H9 (cell line): ENCODE data around the gene CLEC10A. TPM values are rescaled to one million over a fixed set of nuclear protein-coding genes. Genes with fewer than 3 reads are reported as not detected.

ENCODE experiments used
- DNase-seq: peaks from one replicate; pipeline ENCODE4 v3.0.0-alpha.2; 2017
- H2AFZ ChIP-seq: one replicate; pipeline ENCODE4 v1.6.1; 2013; ENCODE audit warnings: mild to moderate bottlenecking, low read length, control low read depth, moderate library complexity
- H2AK5ac ChIP-seq: 2 replicates; pipeline ENCODE4 v1.6.1; 2013; ENCODE audit warnings: low read length, control low read depth, mixed read lengths; ENCODE audit not compliant: insufficient read length
- H2BK120ac ChIP-seq: one replicate; pipeline ENCODE4 v1.6.1; 2013; ENCODE audit warnings: low read depth, mild to moderate bottlenecking, low read length, control low read depth, inconsistent platforms; ENCODE audit not compliant: poor library complexity, severe bottlenecking
- H2BK12ac ChIP-seq: 2 replicates; pipeline ENCODE4 v1.6.1; 2013; ENCODE audit warnings: low read length, control low read depth, mixed read lengths, low read depth; ENCODE audit not compliant: insufficient read length
- H2BK15ac ChIP-seq: 2 replicates; pipeline ENCODE4 v1.6.1; 2013; ENCODE audit warnings: low read depth, low read length, control low read depth
- H2BK20ac ChIP-seq: one replicate; pipeline ENCODE4 v1.6.1; 2013; ENCODE audit warnings: low read depth, mild to moderate bottlenecking, low read length, control low read depth, inconsistent platforms; ENCODE audit not compliant: poor library complexity, severe bottlenecking
- H2BK5ac ChIP-seq: 2 replicates; pipeline ENCODE4 v1.6.1; 2013; ENCODE audit warnings: low read length, control low read depth, mixed read lengths; ENCODE audit not compliant: insufficient read length
- H3K14ac ChIP-seq: 2 replicates; pipeline ENCODE4 v1.6.1; 2013; ENCODE audit warnings: low read length, control low read depth; ENCODE audit not compliant: insufficient read depth
- H3K18ac ChIP-seq: 2 replicates; pipeline ENCODE4 v1.6.1; 2013; ENCODE audit warnings: low read depth, mild to moderate bottlenecking, mixed read lengths, low read length, control low read depth; ENCODE audit not compliant: insufficient read length
- H3K23ac ChIP-seq: 2 replicates; pipeline ENCODE4 v1.6.1; 2013; ENCODE audit warnings: low read length, control low read depth, mixed read lengths, low read depth; ENCODE audit not compliant: insufficient read length
- H3K23me2 ChIP-seq: 2 replicates; pipeline ENCODE4 v1.6.1; 2013; ENCODE audit warnings: low read depth, mild to moderate bottlenecking, mixed read lengths, low read length, control low read depth; ENCODE audit not compliant: insufficient read length, poor library complexity, severe bottlenecking
- H3K27ac ChIP-seq: 2 replicates; pipeline ENCODE4 v1.5.1; 2013; ENCODE audit warnings: low read length, control low read depth, mixed read lengths, low read depth; ENCODE audit not compliant: insufficient read length
- H3K27me3 ChIP-seq: 2 replicates; pipeline ENCODE4 v1.6.1; 2013; ENCODE audit warnings: low read length, control low read depth, inconsistent platforms; ENCODE audit not compliant: insufficient read depth
- H3K4ac ChIP-seq: 2 replicates; pipeline ENCODE4 v1.6.1; 2013; ENCODE audit warnings: low read depth, mild to moderate bottlenecking, control low read depth, inconsistent platforms, low read length, moderate library complexity
- H3K4me1 ChIP-seq: 2 replicates; pipeline ENCODE4 v1.6.1; 2013; ENCODE audit warnings: low read length, control low read depth, inconsistent platforms; ENCODE audit not compliant: insufficient read depth
- H3K4me2 ChIP-seq: 2 replicates; pipeline ENCODE4 v1.6.1; 2013; ENCODE audit warnings: low read length, control low read depth, mixed read lengths; ENCODE audit not compliant: insufficient read length, insufficient read depth
- H3K56ac ChIP-seq: 2 replicates; pipeline ENCODE4 v1.6.1; 2013; ENCODE audit warnings: low read depth, mild to moderate bottlenecking, mixed read lengths, low read length, control low read depth; ENCODE audit not compliant: insufficient read length
- H3K79me1 ChIP-seq: 2 replicates; pipeline ENCODE4 v1.6.1; 2013; ENCODE audit warnings: low read depth, mild to moderate bottlenecking, moderate library complexity, low read length, control low read depth, inconsistent platforms; ENCODE audit not compliant: insufficient read depth, poor library complexity, severe bottlenecking
- H3K79me2 ChIP-seq: 2 replicates; pipeline ENCODE4 v1.6.1; 2013; ENCODE audit warnings: low read length, control low read depth, inconsistent platforms; ENCODE audit not compliant: insufficient read depth
- H3K9ac ChIP-seq: 2 replicates; pipeline ENCODE4 v1.6.1; 2013; ENCODE audit warnings: low read length, control low read depth, mixed read lengths; ENCODE audit not compliant: insufficient read length; ENCODE audit errors: extremely low read depth
- H3K9me3 ChIP-seq: one replicate; pipeline ENCODE4 v1.6.1; 2013; ENCODE audit warnings: low read depth, low read length, inconsistent platforms; ENCODE audit not compliant: control insufficient read depth
- H3T11ph ChIP-seq: one replicate; pipeline ENCODE4 v1.6.1; 2013; ENCODE audit warnings: mild to moderate bottlenecking, low read length, control low read depth, inconsistent platforms
- H4K20me1 ChIP-seq: one replicate; pipeline ENCODE4 v1.6.1; 2013; ENCODE audit not compliant: control insufficient read depth, insufficient read length, insufficient read depth
- H4K5ac ChIP-seq: 2 replicates; pipeline ENCODE4 v1.6.1; 2013; ENCODE audit warnings: low read depth, mild to moderate bottlenecking, mixed read lengths, low read length, control low read depth; ENCODE audit not compliant: insufficient read length
- H4K8ac ChIP-seq: replicated peaks from 2 replicates; pipeline ENCODE4 v1.6.1; 2013; ENCODE audit warnings: low read length, control low read depth, mixed read lengths, low read depth; ENCODE audit not compliant: insufficient read length
- H4K91ac ChIP-seq: 2 replicates; pipeline ENCODE4 v1.6.1; 2013; ENCODE audit warnings: low read depth, mild to moderate bottlenecking, moderate library complexity, mixed read lengths, low read length, control low read depth; ENCODE audit not compliant: insufficient read length
- H3K27ac Mint-ChIP-seq, 3 experiments: 2 replicates in 2 of 3; 3 replicates in 1 of 3; pipeline ENCODE4 v1.8.0; 2020 to 2021; ENCODE audit warnings: mixed read lengths in 3 of 3, mild to moderate bottlenecking in 1 of 3, moderate library complexity in 1 of 3
- H3K27me3 Mint-ChIP-seq: 2 replicates; pipeline ENCODE4 v1.8.0; 2021; ENCODE audit warnings: low read depth, mild to moderate bottlenecking, moderate library complexity, mixed read lengths
- H3K36me3 Mint-ChIP-seq, 3 experiments: 2 replicates in 2 of 3; 3 replicates in 1 of 3; pipeline ENCODE4 v1.8.0; 2020 to 2021; ENCODE audit warnings: low read depth in 3 of 3, mixed read lengths in 3 of 3; ENCODE audit not compliant: insufficient read depth in 1 of 3
- H3K4me1 Mint-ChIP-seq, 2 experiments: 2 replicates each; pipeline ENCODE4 v1.8.0; 2020; ENCODE audit warnings: mixed read lengths in 2 of 2
- H3K4me3 Mint-ChIP-seq, 2 experiments: 2 replicates in 1 of 2; 3 replicates in 1 of 2; pipeline ENCODE4 v1.8.0; 2020 to 2021; ENCODE audit warnings: mild to moderate bottlenecking in 2 of 2, mixed read lengths in 2 of 2, moderate library complexity in 1 of 2
- H3K9me3 Mint-ChIP-seq, 2 experiments: 2 replicates in 1 of 2; 3 replicates in 1 of 2; pipeline ENCODE4 v1.8.0; 2020; ENCODE audit warnings: mild to moderate bottlenecking in 2 of 2, mixed read lengths in 2 of 2, moderate library complexity in 1 of 2
- WGBS: extraction: QIAGEN DNeasy Blood & Tissue Kit; methylation state at CpG from one replicate; pipeline ENCODE4 v1.1.7; 2013; ENCODE audit warnings: missing lambda C conversion rate, low lambda C conversion rate, mixed read lengths; ENCODE audit not compliant: insufficient read length; ENCODE audit errors: extremely low coverage; 5-methylcytosine and 5-hydroxymethylcytosine counted together
- total RNA-seq: library from RNA; stranded (reverse); gene quantifications from 2 replicates; pipeline ENCODE4 v1.2.1, GENCODE V29; 2021
- TF ChIP-seq, protein P1 (sequence below): fragments of 200-600 bp; sonication (generic); conservative IDR thresholded peaks from 3 replicates; pipeline ENCODE4 v1.8.0; 2021; ENCODE audit warnings: antibody characterized with exemption, mild to moderate bottlenecking

The CLEC10A gene
- total RNA-seq, 1 experiment from 2014 or later, result not detected

DNA sequence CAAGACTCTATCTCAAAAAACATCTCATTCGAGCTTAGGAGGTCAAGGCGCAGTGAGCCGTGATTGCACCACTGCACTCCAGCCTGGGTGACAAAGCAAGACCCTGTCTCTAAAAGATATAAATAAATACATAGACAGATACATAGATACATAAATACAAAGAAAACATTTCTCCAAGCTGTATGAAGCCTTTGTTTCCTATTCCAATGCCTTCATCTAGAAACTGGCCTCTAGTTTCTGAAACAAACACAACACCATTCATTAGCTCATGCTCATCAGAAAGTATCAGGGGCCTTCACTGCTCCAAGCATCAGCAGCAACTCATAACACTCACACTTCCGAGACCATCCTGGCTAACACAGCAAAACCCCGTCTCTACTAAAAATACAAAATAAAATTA is 44.9 kb upstream of the CLEC10A start:
- H3K56ac ChIP-seq, result no peak overlapping the region
- no CpG with 5 or more reads among the region's 5 CpGs for WGBS
- DNase-seq, result no peak
- no peaks in the 10 kb centered on the region for H3K27me3 ChIP-seq
- no peaks in the 10 kb centered on the region for H3K79me1 ChIP-seq
- H2BK120ac ChIP-seq, result no peak overlapping the region
- H3K27ac Mint-ChIP-seq, result no peak overlapping the region
- no peak overlapping the region for H3K4me2 ChIP-seq
- no peak overlapping the region for H3K14ac ChIP-seq
- no peaks in the 10 kb centered on the region for H3K36me3 Mint-ChIP-seq
- TF ChIP-seq, protein P1, sequence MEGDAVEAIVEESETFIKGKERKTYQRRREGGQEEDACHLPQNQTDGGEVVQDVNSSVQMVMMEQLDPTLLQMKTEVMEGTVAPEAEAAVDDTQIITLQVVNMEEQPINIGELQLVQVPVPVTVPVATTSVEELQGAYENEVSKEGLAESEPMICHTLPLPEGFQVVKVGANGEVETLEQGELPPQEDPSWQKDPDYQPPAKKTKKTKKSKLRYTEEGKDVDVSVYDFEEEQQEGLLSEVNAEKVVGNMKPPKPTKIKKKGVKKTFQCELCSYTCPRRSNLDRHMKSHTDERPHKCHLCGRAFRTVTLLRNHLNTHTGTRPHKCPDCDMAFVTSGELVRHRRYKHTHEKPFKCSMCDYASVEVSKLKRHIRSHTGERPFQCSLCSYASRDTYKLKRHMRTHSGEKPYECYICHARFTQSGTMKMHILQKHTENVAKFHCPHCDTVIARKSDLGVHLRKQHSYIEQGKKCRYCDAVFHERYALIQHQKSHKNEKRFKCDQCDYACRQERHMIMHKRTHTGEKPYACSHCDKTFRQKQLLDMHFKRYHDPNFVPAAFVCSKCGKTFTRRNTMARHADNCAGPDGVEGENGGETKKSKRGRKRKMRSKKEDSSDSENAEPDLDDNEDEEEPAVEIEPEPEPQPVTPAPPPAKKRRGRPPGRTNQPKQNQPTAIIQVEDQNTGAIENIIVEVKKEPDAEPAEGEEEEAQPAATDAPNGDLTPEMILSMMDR, result no peak
- no peak overlapping the region for H3K9ac ChIP-seq
- H3K79me2 ChIP-seq, result no peaks in the 10 kb centered on the region
- no peaks in the 10 kb centered on the region for H4K20me1 ChIP-seq
- no peak overlapping the region for H3K18ac ChIP-seq
- no peak overlapping the region for H2BK20ac ChIP-seq
- H3K4ac ChIP-seq, result no peak overlapping the region
- H4K5ac ChIP-seq, result no peak overlapping the region
- H2AK5ac ChIP-seq, result no peak overlapping the region
- no peak overlapping the region for H4K8ac ChIP-seq
- H3K4me1 ChIP-seq, result peaks cover 2% of the 10 kb centered on the region; the same call in 1 of the 2 replicates
- H4K91ac ChIP-seq, result no peak overlapping the region
- peaks cover 31% of the 10 kb centered on the region for H3K27me3 Mint-ChIP-seq
- no peaks in the 10 kb centered on the region for H3K9me3 ChIP-seq
- H2BK12ac ChIP-seq, result no peak overlapping the region
- H3K23ac ChIP-seq, result no peak overlapping the region
- peaks cover 6 to 8% of the 10 kb centered on the region in 2 experiments for H3K4me1 Mint-ChIP-seq
- H2BK5ac ChIP-seq, result no peak overlapping the region
- no peak overlapping the region for H3T11ph ChIP-seq
- no peaks in the 10 kb centered on the region; a peak in 1 of 5 replicates for H3K9me3 Mint-ChIP-seq
- H2BK15ac ChIP-seq, result no peak overlapping the region
- no peak overlapping the region for H3K4me3 Mint-ChIP-seq
- H2AFZ ChIP-seq, result no peak overlapping the region
- H3K27ac ChIP-seq, result no peak overlapping the region
- no peaks in the 10 kb centered on the region for H3K23me2 ChIP-seq
